ENCODE measurements around the gene ACTR5. TPM values are rescaled to one million over a fixed set of nuclear protein-coding genes. Genes with fewer than 3 reads are reported as not detected.
A peak's percentile ranks its signal among the peaks of the same experiment; 100 is the strongest.

Gene ACTR5
- total RNA-seq, 1 donor from 2014 or later: 17.3 TPM

DNA sequence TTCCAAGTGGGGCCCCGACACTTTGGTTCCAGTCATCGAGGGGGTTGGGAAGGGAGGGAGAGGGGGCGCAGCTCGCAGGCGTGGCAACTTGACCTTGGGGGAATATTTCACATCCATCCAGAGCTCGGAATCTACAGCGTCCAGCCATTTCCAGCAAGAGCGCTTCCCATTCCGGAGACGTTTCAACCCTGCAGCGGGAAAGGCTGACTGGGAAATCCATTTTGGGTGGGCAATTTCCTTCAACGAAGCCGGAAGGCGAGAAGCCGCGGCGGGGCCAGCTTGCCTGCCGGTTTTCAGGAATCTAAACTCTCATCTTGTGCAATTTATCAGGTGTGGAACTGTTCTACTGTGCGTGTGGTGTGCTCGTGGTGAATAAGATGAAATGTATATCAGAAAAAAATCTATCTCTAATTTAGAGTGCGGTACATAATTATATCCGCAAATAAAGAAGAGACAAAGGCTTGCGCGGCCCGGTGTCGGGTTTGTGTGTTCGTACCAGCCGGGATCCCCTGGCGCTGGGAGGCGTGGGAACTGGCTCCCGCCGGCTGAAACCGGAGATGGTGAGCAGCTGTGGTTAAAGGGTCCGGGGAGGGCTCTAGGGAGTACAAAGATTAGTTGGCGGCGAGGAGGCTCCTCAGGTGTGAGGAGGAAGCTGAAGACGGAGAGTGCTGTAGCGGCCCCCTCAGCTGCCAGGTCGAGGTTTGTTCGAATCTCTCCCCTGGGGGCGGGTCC is 19.2 kb upstream of the ACTR5 start:
- Mint-ChIP-seq H3K36me3 (ENCODE audit: low read depth, unreplicated experiment) (peaks cover 10% of the 10 kb centered on the region), H3K9me3 (ENCODE audit: unreplicated experiment) (no peaks in the 10 kb centered on the region), H3K4me1 (ENCODE audit: unreplicated experiment) (peaks cover 54% of the 10 kb centered on the region), H3K27me3 (ENCODE audit: unreplicated experiment) (peaks cover 50% of the 10 kb centered on the region), H3K4me3 (ENCODE audit: unreplicated experiment) (peak overlapping the region; percentile 33), H3K27ac (ENCODE audit: unreplicated experiment) (no peak overlapping the region)
- TF ChIP-seq, protein P1, sequence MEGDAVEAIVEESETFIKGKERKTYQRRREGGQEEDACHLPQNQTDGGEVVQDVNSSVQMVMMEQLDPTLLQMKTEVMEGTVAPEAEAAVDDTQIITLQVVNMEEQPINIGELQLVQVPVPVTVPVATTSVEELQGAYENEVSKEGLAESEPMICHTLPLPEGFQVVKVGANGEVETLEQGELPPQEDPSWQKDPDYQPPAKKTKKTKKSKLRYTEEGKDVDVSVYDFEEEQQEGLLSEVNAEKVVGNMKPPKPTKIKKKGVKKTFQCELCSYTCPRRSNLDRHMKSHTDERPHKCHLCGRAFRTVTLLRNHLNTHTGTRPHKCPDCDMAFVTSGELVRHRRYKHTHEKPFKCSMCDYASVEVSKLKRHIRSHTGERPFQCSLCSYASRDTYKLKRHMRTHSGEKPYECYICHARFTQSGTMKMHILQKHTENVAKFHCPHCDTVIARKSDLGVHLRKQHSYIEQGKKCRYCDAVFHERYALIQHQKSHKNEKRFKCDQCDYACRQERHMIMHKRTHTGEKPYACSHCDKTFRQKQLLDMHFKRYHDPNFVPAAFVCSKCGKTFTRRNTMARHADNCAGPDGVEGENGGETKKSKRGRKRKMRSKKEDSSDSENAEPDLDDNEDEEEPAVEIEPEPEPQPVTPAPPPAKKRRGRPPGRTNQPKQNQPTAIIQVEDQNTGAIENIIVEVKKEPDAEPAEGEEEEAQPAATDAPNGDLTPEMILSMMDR (IDR thresholded peaks at IDR 0.05; ENCODE audit: unreplicated experiment): no peak
- DNase-seq (ENCODE audit: low spot score): peak; percentile 34

GRCh38 chr20:38729767-38730166 is 18.5 kb upstream of the ACTR5 start:
- TF ChIP-seq, protein P1 (IDR thresholded peaks at IDR 0.05; ENCODE audit: unreplicated experiment): no peak
- no peak for DNase-seq (ENCODE audit: low spot score)
- Mint-ChIP-seq H3K27ac (ENCODE audit: unreplicated experiment) (no peak overlapping the region), H3K4me3 (ENCODE audit: unreplicated experiment) (peak overlapping the region; percentile 79), H3K27me3 (ENCODE audit: unreplicated experiment) (peaks cover 48% of the 10 kb centered on the region), H3K4me1 (ENCODE audit: unreplicated experiment) (peaks cover 54% of the 10 kb centered on the region), H3K9me3 (ENCODE audit: unreplicated experiment) (no peaks in the 10 kb centered on the region), H3K36me3 (ENCODE audit: low read depth, unreplicated experiment) (peaks cover 10% of the 10 kb centered on the region)

GRCh38 chr20:38730167-38730988 is 17.9 kb upstream of the ACTR5 start:
- H3K4me1 Mint-ChIP-seq (ENCODE audit: unreplicated experiment): peaks cover 50% of the 10 kb centered on the region
- no peak for DNase-seq (ENCODE audit: low spot score)

DNA sequence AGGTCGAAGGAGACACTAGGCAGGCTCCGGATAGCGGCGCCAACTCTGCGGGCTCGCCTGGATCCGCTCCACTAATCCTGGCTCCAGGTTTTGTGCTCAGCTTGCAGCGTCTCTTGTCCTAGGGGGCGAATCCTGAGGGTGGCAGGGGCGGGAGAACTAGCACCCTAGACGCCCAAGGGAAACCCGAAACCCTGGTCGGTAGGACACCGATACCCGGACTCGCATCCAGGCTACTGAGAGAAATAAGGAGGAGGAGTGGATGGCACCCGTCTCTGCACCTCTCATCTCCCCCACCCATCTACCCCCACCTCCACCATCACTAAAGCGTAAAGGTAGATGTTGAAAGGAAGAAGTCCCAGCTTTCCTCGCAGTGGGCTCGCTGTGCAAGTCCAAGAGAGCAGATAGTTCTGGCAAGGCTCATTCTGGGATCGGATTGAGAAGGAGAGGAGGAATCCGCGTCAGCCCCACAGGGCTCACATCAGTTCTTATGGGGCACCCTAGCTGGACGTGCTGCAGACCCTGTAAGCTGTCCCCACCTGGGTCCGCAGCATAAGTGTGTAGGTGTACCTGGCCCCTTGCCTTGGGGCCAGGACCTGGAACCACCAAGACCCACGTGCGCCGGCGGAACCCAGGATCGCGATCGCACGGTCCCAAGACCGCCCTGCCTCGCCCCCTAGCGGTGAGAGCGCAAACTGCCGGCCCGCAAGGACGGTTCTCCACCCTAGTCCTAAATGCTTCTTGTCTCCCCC is 17.1 kb upstream of the ACTR5 start:
- peaks cover 48% of the 10 kb centered on the region for H3K4me1 Mint-ChIP-seq (ENCODE audit: unreplicated experiment)
- no peaks in the 10 kb centered on the region for H3K9me3 Mint-ChIP-seq (ENCODE audit: unreplicated experiment)
- DNase-seq (ENCODE audit: low spot score): peak; percentile 84
- H3K27me3 Mint-ChIP-seq (ENCODE audit: unreplicated experiment): peaks cover 42% of the 10 kb centered on the region
- peak overlapping the region; percentile 79 for H3K27ac Mint-ChIP-seq (ENCODE audit: unreplicated experiment)
- peak overlapping the region; percentile 65 for H3K4me3 Mint-ChIP-seq (ENCODE audit: unreplicated experiment)
- TF ChIP-seq, protein P1 (IDR thresholded peaks at IDR 0.05; ENCODE audit: unreplicated experiment): peak; percentile 100
- peaks cover 5% of the 10 kb centered on the region for H3K36me3 Mint-ChIP-seq (ENCODE audit: low read depth, unreplicated experiment)

More at GRCh38 chr20:38730167-38730988, 17.9 kb upstream of the ACTR5 start:
- TF ChIP-seq, protein P1 (IDR thresholded peaks at IDR 0.05; ENCODE audit: unreplicated experiment): no peak
- Mint-ChIP-seq H3K27ac (ENCODE audit: unreplicated experiment) (no peak overlapping the region), H3K9me3 (ENCODE audit: unreplicated experiment) (no peaks in the 10 kb centered on the region), H3K27me3 (ENCODE audit: unreplicated experiment) (peaks cover 44% of the 10 kb centered on the region), H3K36me3 (ENCODE audit: low read depth, unreplicated experiment) (peaks cover 8% of the 10 kb centered on the region), H3K4me3 (ENCODE audit: unreplicated experiment) (peak overlapping the region; percentile 79)
